ENCODE results near the gene OPRL1.

GRCh38 chr20:64145458-64146300 lies 65.8 kb downstream of the OPRL1 start:
- TF ChIP-seq POLR2AphosphoS5 (IDR thresholded peaks at IDR 0.05; ENCODE audit: low read depth, low read length): no peak
- TF ChIP-seq TAF1 (IDR thresholded peaks at IDR 0.05; ENCODE audit: borderline replicate concordance, insufficient read depth, low read length): no peak
